Measurements from ENCODE around the gene NTM.

Gene NTM

GRCh38 chr11:132285631-132286030, 915.2 kb downstream of the NTM start:
- Histone ChIP-seq H3K27me3 (no peaks in the 10 kb centered on the region), H3K4me3 (ENCODE audit: low read depth, low read length) (no peak overlapping the region), H3K9me3 (no peaks in the 10 kb centered on the region; the same call in 1 of the 2 replicates), H3K4me1 (no peaks in the 10 kb centered on the region), H3K36me3 (no peaks in the 10 kb centered on the region)
- DNase-seq = no peak
- TF ChIP-seq CTCF (IDR thresholded peaks at IDR 0.05; ENCODE audit: low read depth, low read length) = no peak

GRCh38 chr11:132286106-132286505, 915.7 kb downstream of the NTM start:
- DNase-seq = no peak
- H3K27me3 ChIP-seq = no peaks in the 10 kb centered on the region
- no peaks in the 10 kb centered on the region for H3K4me1 ChIP-seq
- TF ChIP-seq CTCF (IDR thresholded peaks at IDR 0.05; ENCODE audit: low read depth, low read length) = no peak
- no peak overlapping the region for H3K4me3 ChIP-seq (ENCODE audit: low read depth, low read length)
- no peaks in the 10 kb centered on the region; the same call in 1 of the 2 replicates for H3K9me3 ChIP-seq
- H3K36me3 ChIP-seq = no peaks in the 10 kb centered on the region

- Histone ChIP-seq H3K9me3 (no peaks in the 10 kb centered on the region; the same call in 1 of the 2 replicates), H3K36me3 (no peaks in the 10 kb centered on the region), H3K4me1 (no peaks in the 10 kb centered on the region), H3K4me3 (ENCODE audit: low read depth, low read length) (no peak overlapping the region), H3K27me3 (no peaks in the 10 kb centered on the region)
- TF ChIP-seq CTCF (IDR thresholded peaks at IDR 0.05; ENCODE audit: low read depth, low read length) = no peak
- no peak for DNase-seq
These were observed 917.6 kb downstream of the NTM start for GRCh38 chr11:132288036-132288435.

- no peak for DNase-seq
- TF ChIP-seq CTCF (IDR thresholded peaks at IDR 0.05; ENCODE audit: low read depth, low read length) = no peak
- Histone ChIP-seq H3K27me3 (no peaks in the 10 kb centered on the region), H3K9me3 (no peaks in the 10 kb centered on the region; the same call in 1 of the 2 replicates), H3K4me3 (ENCODE audit: low read depth, low read length) (no peak overlapping the region), H3K36me3 (no peaks in the 10 kb centered on the region), H3K4me1 (no peaks in the 10 kb centered on the region)
These were observed 919.3 kb downstream of the NTM start for GRCh38 chr11:132289590-132290256.

GRCh38 chr11:132293586-132293985, 923.2 kb downstream of the NTM start:
- no peaks in the 10 kb centered on the region for H3K27me3 ChIP-seq
- no peaks in the 10 kb centered on the region; the same call in 1 of the 2 replicates for H3K9me3 ChIP-seq
- H3K4me1 ChIP-seq = no peaks in the 10 kb centered on the region
- TF ChIP-seq CTCF (IDR thresholded peaks at IDR 0.05; ENCODE audit: low read depth, low read length) = no peak
- no peaks in the 10 kb centered on the region for H3K36me3 ChIP-seq
- H3K4me3 ChIP-seq (ENCODE audit: low read depth, low read length) = no peak overlapping the region
- no peak for DNase-seq

GRCh38 chr11:132296946-132297610, 926.7 kb downstream of the NTM start:
- no peak overlapping the region for H3K4me3 ChIP-seq (ENCODE audit: low read depth, low read length)
- H3K9me3 ChIP-seq = no peaks in the 10 kb centered on the region; the same call in 1 of the 2 replicates
- H3K36me3 ChIP-seq = no peaks in the 10 kb centered on the region
- no peak for DNase-seq
- H3K27me3 ChIP-seq = no peaks in the 10 kb centered on the region
- no peaks in the 10 kb centered on the region for H3K4me1 ChIP-seq
- TF ChIP-seq CTCF (IDR thresholded peaks at IDR 0.05; ENCODE audit: low read depth, low read length) = no peak

Measured in BE2C (cell line).